ENCODE measurements around the gene ZDHHC14.
"Not testable (repeated sequence)": the region's sequence is repeated elsewhere in the genome, so short reads cannot be mapped to it uniquely, and the experiment has no call there.

ZDHHC14 gene

GRCh38 chr6:157575436-157576145 lies 194.6 kb downstream of the ZDHHC14 start:
- ATAC-seq (replicated peaks): no peak
- peak overlapping the region; percentile 59 for H3K27ac Mint-ChIP-seq

DNA sequence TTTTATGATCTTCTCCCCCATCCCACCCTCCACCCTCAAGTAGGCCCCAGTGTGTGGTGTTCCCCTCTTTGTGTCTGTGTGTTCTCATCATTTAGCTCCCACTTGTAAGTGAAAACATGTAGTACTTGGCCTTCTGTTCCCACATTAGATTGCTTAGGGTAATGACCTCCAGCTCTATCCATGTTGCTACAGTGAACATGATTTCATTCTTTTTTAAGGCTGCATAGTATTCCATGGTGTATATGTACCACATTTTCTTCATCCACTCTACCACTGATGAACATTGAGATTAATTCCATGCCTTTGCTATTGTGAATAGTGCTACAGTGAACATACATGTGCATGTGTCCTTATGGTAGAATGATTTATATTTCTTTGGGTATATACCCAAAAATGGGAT lies 196.0 kb downstream of the ZDHHC14 start:
- H3K27ac Mint-ChIP-seq, H3K4me3 Mint-ChIP-seq: not testable (repeated sequence)
- peaks cover 27 to 39% of the 10 kb centered on the region in 2 donors for H3K36me3 Mint-ChIP-seq

More at GRCh38 chr6:157575436-157576145, 194.6 kb downstream of the ZDHHC14 start:
- H3K27me3 Mint-ChIP-seq: no peaks in the 10 kb centered on the region
- peaks cover 23 to 31% of the 10 kb centered on the region in 2 donors for H3K36me3 Mint-ChIP-seq
- no peak for DNase-seq
- peaks cover 35 to 57% of the 10 kb centered on the region in 2 donors for H3K4me1 Mint-ChIP-seq
- peaks cover 7 to 8% of the 10 kb centered on the region in 2 donors for H3K9me3 Mint-ChIP-seq
- H3K4me3 Mint-ChIP-seq: no peak overlapping the region

GRCh38 chr6:157578527-157578926 lies 197.5 kb downstream of the ZDHHC14 start:
- peaks cover 26 to 45% of the 10 kb centered on the region in 2 donors for H3K4me1 Mint-ChIP-seq
- H3K27ac Mint-ChIP-seq; ATAC-seq (replicated peaks); DNase-seq; H3K4me3 Mint-ChIP-seq; H3K27me3 Mint-ChIP-seq: not testable (repeated sequence)
- H3K9me3 Mint-ChIP-seq: peaks cover 8 to 15% of the 10 kb centered on the region in 2 donors
- H3K36me3 Mint-ChIP-seq: peaks cover 32 to 50% of the 10 kb centered on the region in 2 donors

More for the DNA sequence above, 196.0 kb downstream of the ZDHHC14 start:
- not testable (repeated sequence) for H3K27me3 Mint-ChIP-seq; H3K9me3 Mint-ChIP-seq; DNase-seq; ATAC-seq (replicated peaks)
- H3K4me1 Mint-ChIP-seq: peaks cover 28 to 45% of the 10 kb centered on the region in 2 donors

DNA sequence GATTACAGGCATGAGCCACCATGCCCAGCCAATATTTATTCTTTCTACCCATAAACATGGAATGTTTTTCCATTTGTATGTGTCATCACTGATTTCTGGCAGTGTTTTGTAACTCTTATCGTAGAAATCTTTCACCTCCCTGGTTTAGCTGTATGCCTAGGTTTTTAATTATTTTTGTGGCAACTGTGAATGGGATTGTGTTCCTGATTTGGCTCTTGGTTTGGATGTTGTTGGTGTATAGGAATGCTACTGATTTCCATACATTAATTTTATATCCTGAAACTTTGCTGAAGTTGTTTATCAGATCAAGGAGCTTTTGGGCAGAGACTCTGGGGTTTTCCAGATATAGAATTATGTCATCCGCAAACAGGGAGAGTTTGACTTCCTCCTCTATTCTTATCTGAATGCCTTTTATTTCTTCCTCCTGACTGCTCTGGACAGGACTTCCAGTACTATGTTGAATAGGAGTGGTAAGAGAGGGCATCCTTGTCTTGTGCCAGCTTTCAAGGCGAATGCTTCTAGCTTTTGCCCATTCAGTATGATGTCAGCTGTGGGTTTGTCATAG lies 198.6 kb downstream of the ZDHHC14 start:
- Mint-ChIP-seq H3K9me3 (peaks cover 8 to 15% of the 10 kb centered on the region in 2 donors), H3K27ac (peak overlapping the region; percentile 4), H3K4me1 (peaks cover 24 to 45% of the 10 kb centered on the region in 2 donors), H3K36me3 (peaks cover 30 to 47% of the 10 kb centered on the region in 2 donors), H3K27me3 (no peaks in the 10 kb centered on the region), H3K4me3 (no peak overlapping the region)
- ATAC-seq (replicated peaks) (no peak), DNase-seq (no peak)

DNA sequence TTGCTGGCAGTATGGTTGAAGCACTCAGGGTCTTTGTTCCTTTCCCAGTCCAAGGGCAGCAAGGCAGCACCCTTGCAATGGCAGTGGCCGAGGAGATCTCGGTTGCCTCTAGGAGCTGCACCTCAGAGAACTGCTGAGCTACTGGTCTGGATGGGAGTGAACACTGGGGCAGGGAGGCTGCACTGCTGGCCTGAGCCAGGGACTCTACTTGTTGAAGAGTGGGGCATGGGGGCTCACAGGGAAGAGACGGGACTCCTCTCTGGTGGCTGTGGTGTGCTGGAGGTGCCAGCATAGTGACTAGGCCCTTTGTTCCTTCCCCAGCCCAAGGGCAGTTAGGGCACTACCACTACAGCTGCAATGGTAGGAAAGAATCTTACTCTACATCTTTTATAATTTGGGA lies 203.0 kb downstream of the ZDHHC14 start:
- Mint-ChIP-seq H3K27me3 (no peaks in the 10 kb centered on the region), H3K4me1 (peaks cover 15 to 36% of the 10 kb centered on the region in 2 donors), H3K4me3 (no peak overlapping the region), H3K9me3 (peaks cover 4 to 11% of the 10 kb centered on the region in 2 donors), H3K36me3 (peaks cover 12 to 40% of the 10 kb centered on the region in 2 donors), H3K27ac (no peak overlapping the region)
- ATAC-seq (replicated peaks) (no peak), DNase-seq (no peak)

GRCh38 chr6:157585274-157586087 lies 204.5 kb downstream of the ZDHHC14 start:
- peak overlapping the region; percentile 28 for H3K27ac Mint-ChIP-seq

DNA sequence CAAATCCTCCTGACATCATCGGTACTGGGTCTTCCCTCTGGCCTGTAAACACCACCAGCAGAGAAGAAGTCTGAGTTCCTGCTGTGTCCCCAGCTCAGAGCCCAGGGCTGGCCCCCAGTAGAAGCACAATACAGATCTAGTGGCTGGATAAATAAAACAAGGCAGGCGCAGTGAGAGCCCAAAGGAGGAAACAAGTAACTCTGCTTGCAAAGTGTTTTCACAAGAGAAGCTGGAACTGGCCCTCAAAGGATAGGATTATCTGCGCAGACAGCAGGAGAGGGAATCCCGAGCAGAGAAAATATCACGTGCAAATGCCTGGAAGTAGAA lies 205.1 kb downstream of the ZDHHC14 start:
- Mint-ChIP-seq H3K27ac (peak overlapping the region; percentile 28), H3K36me3 (peaks cover 21 to 52% of the 10 kb centered on the region in 2 donors), H3K9me3 (peaks cover 16 to 29% of the 10 kb centered on the region in 2 donors), H3K4me3 (no peak overlapping the region), H3K27me3 (no peaks in the 10 kb centered on the region), H3K4me1 (peaks cover 13 to 23% of the 10 kb centered on the region in 2 donors)
- ATAC-seq (replicated peaks) (no peak), DNase-seq (no peak)

More at GRCh38 chr6:157585274-157586087, 204.5 kb downstream of the ZDHHC14 start:
- Mint-ChIP-seq H3K27me3 (no peaks in the 10 kb centered on the region), H3K4me3 (no peak overlapping the region), H3K4me1 (peaks cover 14 to 23% of the 10 kb centered on the region in 2 donors), H3K36me3 (peaks cover 20 to 47% of the 10 kb centered on the region in 2 donors), H3K9me3 (peaks cover 13 to 24% of the 10 kb centered on the region in 2 donors)
- ATAC-seq (replicated peaks) (no peak), DNase-seq (no peak)

GRCh38 chr6:157586476-157587126 lies 205.6 kb downstream of the ZDHHC14 start:
- Mint-ChIP-seq H3K9me3 (peaks cover 19 to 34% of the 10 kb centered on the region in 2 donors), H3K36me3 (peaks cover 24 to 52% of the 10 kb centered on the region in 2 donors)
- ATAC-seq (replicated peaks): no peak

DNA sequence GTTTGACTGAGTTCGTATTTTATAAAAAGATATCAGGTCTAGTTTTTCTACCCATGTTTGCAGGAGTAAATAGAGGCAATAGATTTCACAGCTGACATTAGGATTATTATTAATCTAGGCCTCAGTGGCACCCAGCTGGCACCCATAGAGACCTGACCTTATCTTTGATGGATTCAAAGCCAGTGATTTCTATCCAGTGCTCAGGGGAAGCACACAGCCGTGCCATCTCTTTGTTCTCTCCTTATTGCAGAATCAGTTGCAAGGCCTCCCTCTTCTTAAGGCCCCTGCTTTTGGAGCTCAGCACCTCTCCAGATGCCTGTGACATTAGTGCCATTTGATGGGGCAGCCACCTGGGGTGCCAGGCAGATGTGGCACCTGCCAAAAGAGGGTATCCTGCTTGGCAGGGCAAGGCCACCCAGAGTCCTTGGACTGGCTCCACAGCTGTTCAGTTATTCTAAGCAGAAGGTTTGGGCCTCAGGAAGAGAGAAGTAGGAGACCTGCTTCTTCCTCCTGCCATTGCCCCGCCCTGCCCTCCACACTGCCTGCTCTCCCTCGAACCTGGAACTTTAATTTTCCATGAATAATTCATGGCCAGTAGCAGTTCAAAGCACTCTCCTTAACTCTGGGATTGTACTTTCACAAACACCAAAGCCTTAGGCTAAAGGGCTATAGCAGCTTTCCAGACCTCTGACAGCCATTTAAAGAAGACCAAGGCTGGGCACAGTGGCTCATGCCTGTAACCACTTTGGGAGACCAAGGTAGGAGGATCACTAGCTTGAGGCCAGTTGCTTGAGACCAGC lies 206.3 kb downstream of the ZDHHC14 start:
- Mint-ChIP-seq H3K27ac (no peak overlapping the region), H3K36me3 (peaks cover 20 to 48% of the 10 kb centered on the region in 2 donors), H3K4me3 (no peak overlapping the region), H3K27me3 (no peaks in the 10 kb centered on the region), H3K4me1 (peaks cover 15 to 23% of the 10 kb centered on the region in 2 donors), H3K9me3 (peaks cover 19 to 33% of the 10 kb centered on the region in 2 donors)
- no peak for DNase-seq
- ATAC-seq (replicated peaks): no peak

More at GRCh38 chr6:157586476-157587126, 205.6 kb downstream of the ZDHHC14 start:
- peaks cover 14 to 23% of the 10 kb centered on the region in 2 donors for H3K4me1 Mint-ChIP-seq
- H3K27me3 Mint-ChIP-seq: no peaks in the 10 kb centered on the region
- no peak overlapping the region for H3K27ac Mint-ChIP-seq
- no peak overlapping the region for H3K4me3 Mint-ChIP-seq
- no peak for DNase-seq

- DNase-seq; H3K4me3 Mint-ChIP-seq; H3K4me1 Mint-ChIP-seq; H3K27me3 Mint-ChIP-seq; H3K27ac Mint-ChIP-seq; ATAC-seq (replicated peaks): not testable (repeated sequence)
- Mint-ChIP-seq H3K36me3 (peaks cover 23 to 61% of the 10 kb centered on the region in 2 donors), H3K9me3 (peaks cover 18 to 27% of the 10 kb centered on the region in 2 donors)
Measured at GRCh38 chr6:157590654-157591053, 209.7 kb downstream of the ZDHHC14 start.

- Mint-ChIP-seq H3K36me3 (peaks cover 23 to 62% of the 10 kb centered on the region in 2 donors), H3K9me3 (peaks cover 18 to 27% of the 10 kb centered on the region in 2 donors), H3K27ac (no peak overlapping the region), H3K27me3 (no peaks in the 10 kb centered on the region), H3K4me1 (peaks cover 10 to 13% of the 10 kb centered on the region in 2 donors), H3K4me3 (no peak overlapping the region)
- no peak for ATAC-seq (replicated peaks)
- no peak for DNase-seq
Measured at GRCh38 chr6:157592541-157592940, 211.6 kb downstream of the ZDHHC14 start.

DNA sequence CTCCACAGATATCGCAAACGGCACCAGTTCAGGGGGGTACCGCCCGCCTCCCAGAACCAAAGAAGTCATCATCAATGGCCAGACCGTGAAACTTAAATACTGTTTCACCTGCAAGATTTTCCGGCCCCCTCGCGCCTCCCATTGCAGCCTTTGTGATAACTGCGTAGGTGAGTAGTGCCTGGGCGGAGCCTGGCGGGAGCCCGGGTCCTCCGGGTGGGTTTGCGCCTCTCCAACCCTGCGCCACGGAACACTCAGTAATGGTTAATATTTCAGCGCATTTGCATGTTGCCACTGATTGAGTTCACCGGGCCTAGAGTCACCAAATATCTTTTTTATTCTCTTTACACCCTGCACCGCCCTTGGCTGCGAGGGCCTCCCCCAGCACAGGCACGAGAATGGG lies 212.0 kb downstream of the ZDHHC14 start:
- no peak overlapping the region for H3K4me3 Mint-ChIP-seq
- no peaks in the 10 kb centered on the region for H3K27me3 Mint-ChIP-seq
- peaks cover 14 to 16% of the 10 kb centered on the region in 2 donors for H3K4me1 Mint-ChIP-seq
- H3K27ac Mint-ChIP-seq: no peak overlapping the region
- DNase-seq: no peak
- no peak for ATAC-seq (replicated peaks)
- H3K36me3 Mint-ChIP-seq: peaks cover 23 to 62% of the 10 kb centered on the region in 2 donors
- H3K9me3 Mint-ChIP-seq: peaks cover 18 to 27% of the 10 kb centered on the region in 2 donors

DNA sequence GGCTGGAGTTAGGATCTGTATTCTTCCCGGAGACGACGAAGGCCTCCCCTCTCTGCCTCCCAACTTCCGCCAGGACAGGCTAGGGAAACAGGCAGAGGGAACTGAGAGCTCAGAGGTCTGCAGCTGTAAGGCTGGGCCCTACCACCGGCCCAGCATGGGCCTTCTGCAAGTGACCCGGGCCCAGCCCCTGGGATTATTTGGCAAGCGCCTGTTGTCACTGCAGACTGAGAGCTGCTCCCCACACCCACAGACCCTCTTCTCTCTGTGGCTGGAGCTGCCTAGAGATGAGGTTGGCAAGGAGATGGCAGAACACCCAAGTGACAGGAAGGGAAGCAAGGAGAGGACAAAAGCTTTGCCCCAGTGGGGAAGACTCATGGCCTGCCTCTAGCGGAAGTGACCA lies 212.6 kb downstream of the ZDHHC14 start:
- H3K4me1 Mint-ChIP-seq: peaks cover 17 to 20% of the 10 kb centered on the region in 2 donors
- no peak for ATAC-seq (replicated peaks)
- no peak overlapping the region for H3K27ac Mint-ChIP-seq
- no peak overlapping the region for H3K4me3 Mint-ChIP-seq
- DNase-seq: no peak
- no peaks in the 10 kb centered on the region for H3K27me3 Mint-ChIP-seq
- H3K9me3 Mint-ChIP-seq: peaks cover 18 to 27% of the 10 kb centered on the region in 2 donors
- peaks cover 23 to 65% of the 10 kb centered on the region in 2 donors for H3K36me3 Mint-ChIP-seq

All from stimulated activated naive B cell treated with anti-CD40 and anti-IgM and Interleukin-4, amounts not matched to agents 10 μg/mL and 1 μg/mL and 100 μg/mL, for 72 hours (primary cell).